ENCODE results near the gene AQR. TPM values are rescaled to one million over a fixed set of nuclear protein-coding genes. Genes with fewer than 3 reads are reported as not detected.

Gene AQR
- total RNA-seq, 1 donor from 2014 or later: 21.9 TPM

GRCh38 chr15:34865531-34865930 lies 104.0 kb downstream of the AQR start:
- Histone ChIP-seq H3K9me3 (no peaks in the 10 kb centered on the region), H3K27ac (no peak overlapping the region), H3K4me3 (no peak overlapping the region), H3K36me3 (peaks cover 0 to 45% of the 10 kb centered on the region in 2 donors), H3K27me3 (no peaks in the 10 kb centered on the region), H3K4me1 (no peaks in the 10 kb centered on the region)
- TF ChIP-seq POLR2AphosphoS5 (IDR thresholded peaks at IDR 0.05; ENCODE audit: insufficient read depth in 1 of 2, low read depth in 1 of 2) (no peak), POLR2A (IDR thresholded peaks at IDR 0.05) (no peak)
- TF ChIP-seq, protein P1, sequence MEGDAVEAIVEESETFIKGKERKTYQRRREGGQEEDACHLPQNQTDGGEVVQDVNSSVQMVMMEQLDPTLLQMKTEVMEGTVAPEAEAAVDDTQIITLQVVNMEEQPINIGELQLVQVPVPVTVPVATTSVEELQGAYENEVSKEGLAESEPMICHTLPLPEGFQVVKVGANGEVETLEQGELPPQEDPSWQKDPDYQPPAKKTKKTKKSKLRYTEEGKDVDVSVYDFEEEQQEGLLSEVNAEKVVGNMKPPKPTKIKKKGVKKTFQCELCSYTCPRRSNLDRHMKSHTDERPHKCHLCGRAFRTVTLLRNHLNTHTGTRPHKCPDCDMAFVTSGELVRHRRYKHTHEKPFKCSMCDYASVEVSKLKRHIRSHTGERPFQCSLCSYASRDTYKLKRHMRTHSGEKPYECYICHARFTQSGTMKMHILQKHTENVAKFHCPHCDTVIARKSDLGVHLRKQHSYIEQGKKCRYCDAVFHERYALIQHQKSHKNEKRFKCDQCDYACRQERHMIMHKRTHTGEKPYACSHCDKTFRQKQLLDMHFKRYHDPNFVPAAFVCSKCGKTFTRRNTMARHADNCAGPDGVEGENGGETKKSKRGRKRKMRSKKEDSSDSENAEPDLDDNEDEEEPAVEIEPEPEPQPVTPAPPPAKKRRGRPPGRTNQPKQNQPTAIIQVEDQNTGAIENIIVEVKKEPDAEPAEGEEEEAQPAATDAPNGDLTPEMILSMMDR (IDR thresholded peaks at IDR 0.05): no peak
- intact Hi-C loops (cut with DNase I): no loop called here
- no peak for DNase-seq (ENCODE audit: extremely low spot score in 2 of 2)

DNA sequence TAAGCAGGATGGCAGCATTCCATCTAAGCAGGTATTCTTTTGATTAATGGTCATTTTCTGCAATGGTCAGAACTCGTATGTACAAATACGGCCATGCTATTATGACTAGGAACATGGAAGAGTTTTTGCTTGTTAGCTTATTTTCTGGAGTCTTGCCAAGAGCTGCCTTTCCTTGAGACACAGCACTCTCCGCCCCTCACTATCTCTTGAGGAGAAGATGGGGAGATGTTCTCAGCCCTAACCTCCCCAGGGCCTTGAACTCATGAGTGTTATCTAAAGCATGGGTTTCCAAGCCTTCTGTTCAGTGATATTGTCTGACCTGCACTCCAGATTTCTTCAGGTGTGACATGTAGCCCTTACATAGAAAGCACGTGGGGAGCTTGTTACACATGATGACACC lies 108.3 kb downstream of the AQR start:
- DNase-seq (ENCODE audit: extremely low spot score in 2 of 2): no peak
- intact Hi-C loops (cut with DNase I): no loop called here
- Histone ChIP-seq H3K36me3 (peaks cover 0 to 39% of the 10 kb centered on the region in 2 donors), H3K4me3 (no peak overlapping the region), H3K27ac (no peak overlapping the region), H3K4me1 (peaks cover 4% of the 10 kb centered on the region), H3K9me3 (no peaks in the 10 kb centered on the region), H3K27me3 (no peaks in the 10 kb centered on the region)
- TF ChIP-seq, protein P1 (IDR thresholded peaks at IDR 0.05): no peak
- TF ChIP-seq POLR2AphosphoS5 (IDR thresholded peaks at IDR 0.05; ENCODE audit: insufficient read depth in 1 of 2, low read depth in 1 of 2) (no peak), POLR2A (IDR thresholded peaks at IDR 0.05) (no peak)

GRCh38 chr15:34855893-34856292 lies 113.6 kb downstream of the AQR start:
- Histone ChIP-seq H3K36me3 (peaks cover 0 to 26% of the 10 kb centered on the region in 2 donors), H3K4me3 (no peak overlapping the region), H3K4me1 (peaks cover 40% of the 10 kb centered on the region), H3K27ac (no peak overlapping the region), H3K27me3 (no peaks in the 10 kb centered on the region), H3K9me3 (no peaks in the 10 kb centered on the region)
- TF ChIP-seq POLR2AphosphoS5 (IDR thresholded peaks at IDR 0.05; ENCODE audit: insufficient read depth in 1 of 2, low read depth in 1 of 2): no peak
- TF ChIP-seq POLR2A (IDR thresholded peaks at IDR 0.05): no peak
- TF ChIP-seq, protein P1 (IDR thresholded peaks at IDR 0.05): no peak
- no peak for DNase-seq (ENCODE audit: extremely low spot score in 2 of 2)
- intact Hi-C loops (cut with DNase I): no loop called here

DNA sequence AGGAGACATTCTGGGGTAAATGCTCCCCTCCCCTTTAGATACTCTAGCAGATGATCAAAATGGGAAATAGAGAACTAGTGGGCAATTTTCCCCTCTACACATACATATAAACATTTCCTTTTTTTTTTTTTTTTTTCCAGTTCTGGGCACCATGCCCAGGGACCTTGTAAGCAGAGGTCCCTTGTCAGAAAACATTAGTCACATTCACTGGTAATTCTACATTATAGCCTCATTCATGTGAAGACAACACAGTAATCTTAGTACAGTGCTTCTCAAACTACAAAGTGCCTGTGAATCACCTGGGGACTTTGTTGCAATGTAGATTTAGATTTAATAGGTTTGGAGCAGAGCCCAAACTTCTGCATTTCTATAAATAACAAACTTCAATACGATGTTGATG lies 114.1 kb downstream of the AQR start:
- intact Hi-C loops (cut with DNase I): no loop called here
- Histone ChIP-seq H3K27ac (no peak overlapping the region), H3K27me3 (no peaks in the 10 kb centered on the region), H3K36me3 (peaks cover 0 to 26% of the 10 kb centered on the region in 2 donors), H3K4me1 (peaks cover 40% of the 10 kb centered on the region), H3K9me3 (no peaks in the 10 kb centered on the region), H3K4me3 (no peak overlapping the region)
- no peak for DNase-seq (ENCODE audit: extremely low spot score in 2 of 2)
- TF ChIP-seq POLR2A (IDR thresholded peaks at IDR 0.05) (no peak), POLR2AphosphoS5 (IDR thresholded peaks at IDR 0.05; ENCODE audit: insufficient read depth in 1 of 2, low read depth in 1 of 2) (no peak)
- TF ChIP-seq, protein P1 (IDR thresholded peaks at IDR 0.05): no peak

DNA sequence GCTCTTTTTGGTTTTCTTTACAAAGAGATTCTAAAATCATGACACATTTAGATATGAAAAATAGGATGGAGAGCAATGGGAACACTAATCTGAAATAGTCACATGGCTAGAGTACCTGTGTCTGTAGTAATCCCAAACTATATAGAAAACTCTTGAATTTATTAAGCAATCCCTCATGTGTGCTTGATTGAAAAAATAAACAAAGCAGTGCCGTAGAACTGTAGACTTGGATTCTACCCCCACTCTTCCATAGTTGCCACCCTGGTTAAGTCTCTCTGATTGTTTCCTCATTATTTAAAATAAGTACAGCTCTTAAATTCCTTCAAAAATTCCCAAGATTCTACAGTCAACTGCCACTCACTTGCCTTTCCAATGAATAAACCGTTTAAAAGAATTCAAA lies 115.3 kb downstream of the AQR start:
- Histone ChIP-seq H3K4me1 (peaks cover 40% of the 10 kb centered on the region), H3K4me3 (no peak overlapping the region), H3K9me3 (no peaks in the 10 kb centered on the region), H3K36me3 (peaks cover 0 to 19% of the 10 kb centered on the region in 2 donors), H3K27ac (no peak overlapping the region), H3K27me3 (no peaks in the 10 kb centered on the region)
- DNase-seq (ENCODE audit: extremely low spot score in 2 of 2): no peak
- TF ChIP-seq POLR2A (IDR thresholded peaks at IDR 0.05) (no peak), POLR2AphosphoS5 (IDR thresholded peaks at IDR 0.05; ENCODE audit: insufficient read depth in 1 of 2, low read depth in 1 of 2) (no peak)
- TF ChIP-seq, protein P1 (IDR thresholded peaks at IDR 0.05): no peak
- intact Hi-C loops (cut with DNase I): no loop called here
